CD4-positive, alpha-beta T cell (primary cell): ENCODE results near the gene KCTD15. TPM values are rescaled to one million over a fixed set of nuclear protein-coding genes. Genes with fewer than 3 reads are reported as not detected.

Experiments used
- ATAC-seq: fragments of 200-7000 bp; cut with Tn5 transposase; one replicate; pipeline ENCODE4 v1.10.0; 2022; ENCODE audit warnings: mild to moderate bottlenecking; ENCODE audit not compliant: poor library complexity
- CTCF ChIA-PET: fragments of 350-600 bp; sonication (Branson Sonifier 250); formaldehyde crosslinking; loops from one replicate; lab custom pipeline; 2021; ENCODE audit warnings: antibody characterized with exemption, inconsistent platforms; lab: Charles Lee
- POLR2A ChIA-PET: fragments of 350-600 bp; sonication (Branson Sonifier 250); formaldehyde crosslinking; loops from one replicate; lab custom pipeline; 2021; ENCODE audit warnings: antibody characterized with exemption, inconsistent platforms; lab: Charles Lee
- DNase-seq, 14 experiments: peaks; one replicate each; pipeline ENCODE4 v3.0.0-alpha.2; 2013 to 2020; ENCODE audit warnings: mixed read lengths in 2 of 14
- H3K27ac ChIP-seq, 2 donors: one replicate each; pipeline versions ENCODE4 v1.5.1 to v1.7.0; 2013; ENCODE audit warnings: low read length in 2 of 2, low read depth in 1 of 2, mild to moderate bottlenecking in 1 of 2
- H3K27me3 ChIP-seq, 2 experiments: 1 replicate in 1 of 2; 2 replicates in 1 of 2; pipeline versions ENCODE4 v1.6.1 to v1.7.0; 2013; ENCODE audit warnings: low read length in 2 of 2, control low read depth in 1 of 2, mild to moderate bottlenecking in 1 of 2, moderate library complexity in 1 of 2; ENCODE audit not compliant: insufficient read depth in 2 of 2, control insufficient read depth in 1 of 2
- H3K36me3 ChIP-seq: one replicate; pipeline ENCODE4 v1.6.1; 2013; ENCODE audit warnings: low read length, control low read depth; ENCODE audit not compliant: insufficient read depth
- H3K4me1 ChIP-seq: one replicate; pipeline ENCODE4 v1.6.1; 2013; ENCODE audit warnings: low read length, control low read depth; ENCODE audit not compliant: insufficient read depth
- H3K4me3 ChIP-seq: one replicate; pipeline ENCODE4 v1.5.1; 2013; ENCODE audit warnings: mild to moderate bottlenecking, low read length, moderate library complexity
- H3K9me3 ChIP-seq, 2 experiments: 1 replicate in 1 of 2; 2 replicates in 1 of 2; pipeline versions ENCODE4 v1.6.1 to v1.7.0; 2013; ENCODE audit warnings: low read length in 2 of 2, mild to moderate bottlenecking in 2 of 2, control low read depth in 1 of 2, moderate library complexity in 1 of 2; ENCODE audit not compliant: control insufficient read depth in 1 of 2, insufficient read depth in 1 of 2
- H3K27ac Mint-ChIP-seq: one replicate; pipeline ENCODE4 v1.8.0; 2020; ENCODE audit warnings: mixed read lengths
- H3K27me3 Mint-ChIP-seq: one replicate; pipeline ENCODE4 v1.8.0; 2021; ENCODE audit warnings: mixed read lengths
- H3K36me3 Mint-ChIP-seq: one replicate; pipeline ENCODE4 v1.8.0; 2021; ENCODE audit warnings: low read depth, mixed read lengths
- H3K4me1 Mint-ChIP-seq: one replicate; pipeline ENCODE4 v1.8.0; 2021; ENCODE audit warnings: low read depth, mixed read lengths
- H3K4me3 Mint-ChIP-seq: one replicate; pipeline ENCODE4 v1.8.0; 2020; ENCODE audit warnings: mild to moderate bottlenecking, mixed read lengths
- H3K9me3 Mint-ChIP-seq: one replicate; pipeline ENCODE4 v1.8.0; 2020; ENCODE audit warnings: mixed read lengths
- CTCF ChIP-seq: fragments of 200-600 bp; IDR thresholded peaks from one replicate; pipeline ENCODE4 v1.8.0; 2022; ENCODE audit warnings: antibody characterized with exemption, mild to moderate bottlenecking
- intact Hi-C, 2 experiments: fragments of 100-400 bp; cut with DNase I in 1 of 2; cut with micrococcal nuclease in 1 of 2; formaldehyde crosslinking; loops; one replicate each; pipeline versions ENCODE4 v1.15.1 to v1.9.0; 2023 to 2025; cut with DNase I, micrococcal nuclease
- total RNA-seq, 174 experiments: library from RNA in 2 of 174; stranded (reverse) in 2 of 174; gene quantifications; one replicate each; pipeline ENCODE4 v1.2.3 and lab custom pipeline; 2021 to 2026

Gene KCTD15
- total RNA-seq, 2 experiments from 2014 or later: 3.6 to 3.9 TPM

DNA sequence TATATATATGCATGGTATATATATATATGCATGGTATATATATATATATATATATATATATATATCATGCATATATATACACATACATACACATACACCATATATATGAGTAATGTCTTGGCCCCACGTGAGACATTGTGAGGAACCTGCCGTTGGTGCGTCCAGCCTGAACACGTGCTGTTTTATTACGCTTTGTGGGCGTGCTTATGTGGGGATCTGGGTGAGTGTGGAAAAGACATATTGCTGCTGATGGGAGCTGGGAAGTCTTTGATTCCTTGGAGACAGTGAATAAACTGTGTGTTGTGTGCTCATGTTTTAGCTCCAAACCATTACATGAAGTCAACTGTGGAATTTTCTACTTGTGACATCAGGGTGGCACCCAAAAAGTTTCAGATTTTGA is 28.9 kb downstream of the KCTD15 start:
- Histone ChIP-seq H3K27me3 (peaks cover 0 to 4% of the 10 kb centered on the region in 2 experiments), H3K27ac (no peak overlapping the region), H3K4me3 (no peak overlapping the region), H3K4me1 (peaks cover 7% of the 10 kb centered on the region), H3K36me3 (no peaks in the 10 kb centered on the region), H3K9me3 (no peaks in the 10 kb centered on the region)
- no peak overlapping the region for H3K4me3 Mint-ChIP-seq
- ChIA-PET CTCF (no interaction called here), POLR2A (no interaction called here)
- peaks cover 42% of the 10 kb centered on the region for H3K27me3 Mint-ChIP-seq
- intact Hi-C loops: no loop called here
- H3K27ac Mint-ChIP-seq: no peak overlapping the region
- TF ChIP-seq CTCF: no peak
- no peak for ATAC-seq
- no peaks in the 10 kb centered on the region for H3K4me1 Mint-ChIP-seq
- H3K9me3 Mint-ChIP-seq: no peaks in the 10 kb centered on the region
- H3K36me3 Mint-ChIP-seq: no peaks in the 10 kb centered on the region
- DNase-seq: no peak

DNA sequence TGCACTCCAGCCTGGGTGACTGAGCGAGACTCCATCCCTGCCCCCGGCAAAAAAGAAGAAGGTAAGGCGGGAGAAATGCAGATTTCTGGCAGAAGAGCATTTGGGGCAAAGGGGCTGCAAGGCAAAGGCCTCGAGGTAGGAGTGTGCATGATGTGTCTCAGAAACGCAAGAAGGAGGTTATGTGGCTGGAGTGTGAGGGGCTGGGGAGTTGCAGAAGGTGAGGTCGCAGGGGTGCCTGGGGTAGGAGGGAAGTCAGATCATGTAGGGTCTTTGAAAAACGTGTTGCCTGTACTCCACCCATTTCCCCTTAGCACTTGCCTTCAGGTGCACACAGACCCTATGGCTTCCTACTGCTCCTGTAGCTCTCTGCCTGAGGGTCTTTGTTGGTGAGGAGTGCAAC is 29.9 kb downstream of the KCTD15 start:
- no peak overlapping the region for H3K27ac ChIP-seq
- H3K9me3 ChIP-seq: no peaks in the 10 kb centered on the region
- Mint-ChIP-seq H3K27ac (no peak overlapping the region), H3K27me3 (peaks cover 38% of the 10 kb centered on the region), H3K4me3 (no peak overlapping the region), H3K4me1 (no peaks in the 10 kb centered on the region), H3K9me3 (no peaks in the 10 kb centered on the region), H3K36me3 (no peaks in the 10 kb centered on the region)
- TF ChIP-seq CTCF: no peak
- ChIA-PET POLR2A (no interaction called here), CTCF (no interaction called here)
- peaks cover 0 to 4% of the 10 kb centered on the region in 2 experiments for H3K27me3 ChIP-seq
- ATAC-seq (no peak), DNase-seq (no peak)
- H3K4me3 ChIP-seq: no peak overlapping the region
- intact Hi-C loops: no loop called here
- H3K36me3 ChIP-seq: no peaks in the 10 kb centered on the region
- H3K4me1 ChIP-seq: no peaks in the 10 kb centered on the region

DNA sequence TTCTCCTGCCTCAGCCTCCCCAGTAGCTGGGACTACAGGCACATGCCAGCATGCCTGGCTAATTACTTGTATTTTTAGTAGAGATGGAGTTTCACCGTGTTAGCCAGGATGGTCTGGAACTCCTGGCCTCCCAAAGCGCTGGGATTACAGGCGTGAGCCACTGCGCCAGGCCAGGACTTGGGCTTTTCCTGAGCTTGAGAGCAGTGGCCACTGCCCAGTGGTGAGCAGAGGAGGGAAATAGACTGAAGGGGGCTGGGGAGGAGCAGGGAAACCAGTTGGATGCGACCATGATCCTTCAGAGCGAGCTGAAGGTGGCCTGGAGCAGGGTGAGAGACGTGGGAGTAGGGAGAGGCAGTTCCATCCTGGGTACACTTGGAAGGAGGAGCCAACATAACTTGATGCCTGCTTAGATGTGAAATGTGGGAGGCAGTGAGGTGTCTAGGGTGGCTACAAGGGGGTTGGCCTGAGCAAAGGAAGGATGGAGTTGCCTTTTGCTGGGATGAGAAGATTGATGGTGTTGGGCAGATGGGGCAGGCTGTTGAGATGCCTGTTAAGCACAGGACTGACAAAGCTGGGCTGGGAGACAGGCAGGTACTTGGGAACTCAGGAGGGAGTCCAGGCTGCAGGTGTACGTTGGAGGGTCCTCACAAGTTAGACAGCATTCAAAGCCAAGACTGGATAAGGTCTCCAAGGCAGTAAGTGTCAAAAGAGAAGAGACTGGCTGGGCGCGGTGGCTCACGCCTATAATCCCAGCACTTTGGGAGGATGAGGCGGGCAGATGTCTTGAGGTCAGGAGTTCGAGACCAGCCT is 31.8 kb downstream of the KCTD15 start:
- no peak for ATAC-seq
- H3K4me1 Mint-ChIP-seq: no peaks in the 10 kb centered on the region
- peaks cover 0 to 4% of the 10 kb centered on the region in 2 experiments for H3K27me3 ChIP-seq
- no peaks in the 10 kb centered on the region for H3K9me3 Mint-ChIP-seq
- H3K9me3 ChIP-seq: no peaks in the 10 kb centered on the region
- no peak overlapping the region for H3K4me3 ChIP-seq
- H3K27ac Mint-ChIP-seq: no peak overlapping the region
- no peaks in the 10 kb centered on the region for H3K36me3 Mint-ChIP-seq
- DNase-seq: no peak
- no peaks in the 10 kb centered on the region for H3K4me1 ChIP-seq
- intact Hi-C loops: no loop called here
- peaks cover 36% of the 10 kb centered on the region for H3K27me3 Mint-ChIP-seq
- ChIA-PET POLR2A (no interaction called here), CTCF (interaction anchor here (1.3 kb wide), 1 partner anchor 50 kb away, joined by 4 read pairs; no protein-coding TSS in a partner anchor)
- H3K4me3 Mint-ChIP-seq: no peak overlapping the region
- no peak overlapping the region for H3K27ac ChIP-seq
- TF ChIP-seq CTCF: no peak
- H3K36me3 ChIP-seq: no peaks in the 10 kb centered on the region
